Gastrocnemius medialis (tissue), 4 donors: Measurements from ENCODE around the gene FCHSD2. TPM values are rescaled to one million over a fixed set of nuclear protein-coding genes. Genes with fewer than 3 reads are reported as not detected.

Source experiments
- ATAC-seq, 2 donors: fragments of 150-250 bp; one replicate each; pipeline ENCODE4 v1.9.1; 2016
- DNase-seq, 2 donors: peaks; one replicate each; pipeline ENCODE4 v3.0.0-alpha.2; 2019
- H3K27ac ChIP-seq, 4 donors: fragments of 200-600 bp; sonication (generic); 1 replicate in 1 of 4; 2 replicates in 3 of 4; pipeline ENCODE4 v1.5.1; 2016 to 2018; ENCODE audit warnings: mild to moderate bottlenecking in 2 of 4, moderate library complexity in 1 of 4
- H3K27me3 ChIP-seq, 3 donors: fragments of 200-600 bp; sonication (generic) in 2 of 3; 1 replicate in 1 of 3; 2 replicates in 2 of 3; pipeline versions ENCODE4 v1.5.1 to v1.6.0; 2016 to 2019; ENCODE audit warnings: mild to moderate bottlenecking in 1 of 3, moderate library complexity in 1 of 3
- H3K36me3 ChIP-seq, 2 donors: fragments of 200-600 bp; sonication (generic) in 1 of 2; one replicate each; pipeline ENCODE4 v1.5.1; 2017 to 2018
- H3K4me1 ChIP-seq, 2 donors: fragments of 200-600 bp; sonication (generic) in 1 of 2; one replicate each; pipeline ENCODE4 v1.5.1; 2016 to 2017; ENCODE audit warnings: mild to moderate bottlenecking in 2 of 2
- H3K4me3 ChIP-seq, 4 donors: fragments of 200-600 bp; sonication (generic) in 3 of 4; 1 replicate in 1 of 4; 2 replicates in 3 of 4; pipeline ENCODE4 v1.5.1; 2016 to 2019; ENCODE audit warnings: mild to moderate bottlenecking in 2 of 4
- H3K9me3 ChIP-seq, 3 donors: fragments of 200-600 bp; sonication (generic) in 2 of 3; 1 replicate in 1 of 3; 2 replicates in 2 of 3; pipeline ENCODE4 v1.5.1; 2016 to 2019
- CTCF ChIP-seq, 5 experiments: fragments of 450-650 bp in 3 of 5; fragments of 200-600 bp in 2 of 5; sonication (generic) in 2 of 5; IDR thresholded peaks in 4 of 5; conservative IDR thresholded peaks in 1 of 5; 1 replicate in 4 of 5; 2 replicates in 1 of 5; pipeline ENCODE4 v1.5.1; 2016 to 2019; ENCODE audit warnings: antibody characterized with exemption in 5 of 5, mild to moderate bottlenecking in 3 of 5, moderate library complexity in 3 of 5
- POLR2A ChIP-seq, 2 donors: fragments of 450-650 bp; IDR thresholded peaks; one replicate each; pipeline ENCODE4 v1.6.1; 2017; ENCODE audit warnings: antibody characterized with exemption in 2 of 2, mild to moderate bottlenecking in 2 of 2, moderate library complexity in 2 of 2
- in situ Hi-C, 4 donors: fragments of 200-750 bp; cut with MboI; loops; one replicate each; pipeline versions ENCODE4 v1.15.0 to v1.8.0; 2017; ENCODE audit warnings: low sequenced_read_pairs in 4 of 4
- intact Hi-C: fragments of 100-400 bp; cut with DNase I; formaldehyde crosslinking; loops from one replicate; pipeline ENCODE4 v1.15.1; 2023; ENCODE audit warnings: low total_unique reads
- total RNA-seq, 4 donors: library from RNA; depleted of rRNA; stranded (reverse); fragments of >200 nt; gene quantifications; one replicate each; pipeline versions ENCODE4 v1.1.0 to v1.2.3, GENCODE V29; 2016

The FCHSD2 gene
- total RNA-seq, 4 donors from 2014 or later: 5.6 to 10.0 (median 8.0) TPM

DNA sequence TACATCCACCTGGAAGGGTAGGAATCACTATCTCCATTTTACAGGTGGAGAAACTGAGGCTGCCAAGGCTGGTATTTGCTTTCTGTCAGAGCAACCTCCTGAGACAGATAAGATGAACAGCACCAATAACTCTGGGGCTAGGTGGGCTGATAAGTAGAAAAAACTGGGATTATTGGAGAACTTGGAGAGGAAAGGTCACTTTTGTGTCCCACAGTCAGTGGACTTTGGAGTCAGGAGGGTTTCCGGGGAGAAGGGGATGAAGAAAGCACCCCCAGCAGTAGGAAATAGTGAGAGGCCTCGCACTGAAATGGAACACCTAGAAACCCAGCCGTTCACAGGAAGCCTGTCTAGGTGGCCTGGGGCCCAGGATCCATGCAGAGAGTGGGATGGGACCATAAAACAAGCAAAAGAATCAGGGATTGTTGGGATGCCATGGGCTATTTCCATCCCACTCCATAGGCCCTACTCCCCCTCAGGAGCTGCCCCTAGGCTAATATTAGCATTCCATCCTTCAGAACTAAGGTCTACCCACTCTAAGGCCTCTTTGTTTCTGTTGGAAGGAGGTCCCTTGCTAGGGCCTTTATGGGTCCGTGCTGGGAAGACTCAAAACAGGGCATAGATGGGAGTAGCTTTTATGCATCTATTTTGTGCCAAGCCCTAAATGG, 31.0 kb upstream of the FCHSD2 start:
- Histone ChIP-seq H3K9me3 (no peaks in the 10 kb centered on the region), H3K27ac (peak overlapping the region in 3 of 4 donors; percentile 11 to 70 (median 62)), H3K4me3 (no peak overlapping the region), H3K4me1 (peaks cover 22 to 26% of the 10 kb centered on the region in 2 donors), H3K27me3 (no peaks in the 10 kb centered on the region), H3K36me3 (no peaks in the 10 kb centered on the region)
- intact Hi-C loops (loop anchor here (1.0 kb wide), 1 partner anchor 47 kb away; no protein-coding TSS in a partner anchor), in situ Hi-C loops (loop anchor here in 3 of 4 donors (10.0 kb wide), 2 partner anchors 248 to 448 kb away; no protein-coding TSS in a partner anchor)
- TF ChIP-seq POLR2A (IDR thresholded peaks at IDR 0.05): no peak
- TF ChIP-seq CTCF (IDR thresholded peaks at IDR 0.05 in 4 of 5, conservative IDR thresholded peaks at IDR 0.05 in 1 of 5): no peak
- peak in 1 of 2 donors; percentile 1 for DNase-seq
- no peak for ATAC-seq

DNA sequence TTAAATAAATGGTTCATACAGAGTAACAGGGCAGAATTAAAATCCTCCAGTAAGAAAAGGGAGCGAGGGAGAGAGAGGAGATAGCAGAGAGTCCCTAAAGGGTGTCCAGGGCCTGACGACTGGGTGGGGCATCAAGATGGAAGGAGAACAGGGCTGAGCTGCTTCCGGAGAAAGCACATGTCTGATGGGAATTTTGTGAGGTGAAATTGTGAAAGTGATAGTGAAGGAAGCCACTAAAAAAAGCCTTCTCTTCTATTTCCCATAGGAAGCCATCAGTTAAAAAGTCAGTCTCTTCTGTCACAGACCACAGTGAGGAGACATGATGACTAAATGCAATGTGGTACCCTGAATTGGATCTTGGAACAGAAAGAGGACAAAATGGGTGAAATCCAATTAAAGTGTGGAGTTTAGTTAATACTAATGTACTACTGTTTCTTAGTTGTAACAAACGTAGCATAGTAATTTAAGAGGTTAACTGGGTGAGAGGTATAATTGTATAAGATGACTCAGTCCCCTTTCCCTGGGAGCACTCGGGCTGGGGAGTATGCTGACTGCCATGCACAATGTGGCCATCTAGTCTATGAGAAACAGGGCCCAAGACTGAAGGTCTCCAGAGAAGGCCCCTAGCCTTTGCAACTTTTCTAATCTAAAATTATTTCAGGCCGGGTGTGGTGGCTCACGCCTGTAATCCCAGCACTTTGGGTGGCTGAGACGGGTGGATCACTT, 29.5 kb upstream of the FCHSD2 start:
- no peaks in the 10 kb centered on the region for H3K9me3 ChIP-seq
- DNase-seq (peak in 1 of 2 donors; percentile 5), ATAC-seq (no peak)
- H3K27ac ChIP-seq: peak overlapping the region in 3 of 4 donors; percentile 18 to 33 (median 29)
- intact Hi-C loops: loop anchor here (1.0 kb wide), 1 partner anchor 49 kb away; no protein-coding TSS in a partner anchor
- in situ Hi-C loops: loop anchor here in 3 of 4 donors (10.0 kb wide), 2 partner anchors 247 to 447 kb away; no protein-coding TSS in a partner anchor
- H3K27me3 ChIP-seq: no peaks in the 10 kb centered on the region
- TF ChIP-seq POLR2A (IDR thresholded peaks at IDR 0.05): no peak
- TF ChIP-seq CTCF (IDR thresholded peaks at IDR 0.05 in 4 of 5, conservative IDR thresholded peaks at IDR 0.05 in 1 of 5): no peak
- no peak overlapping the region for H3K4me3 ChIP-seq
- H3K4me1 ChIP-seq: peaks cover 17 to 19% of the 10 kb centered on the region in 2 donors
- no peaks in the 10 kb centered on the region for H3K36me3 ChIP-seq

DNA sequence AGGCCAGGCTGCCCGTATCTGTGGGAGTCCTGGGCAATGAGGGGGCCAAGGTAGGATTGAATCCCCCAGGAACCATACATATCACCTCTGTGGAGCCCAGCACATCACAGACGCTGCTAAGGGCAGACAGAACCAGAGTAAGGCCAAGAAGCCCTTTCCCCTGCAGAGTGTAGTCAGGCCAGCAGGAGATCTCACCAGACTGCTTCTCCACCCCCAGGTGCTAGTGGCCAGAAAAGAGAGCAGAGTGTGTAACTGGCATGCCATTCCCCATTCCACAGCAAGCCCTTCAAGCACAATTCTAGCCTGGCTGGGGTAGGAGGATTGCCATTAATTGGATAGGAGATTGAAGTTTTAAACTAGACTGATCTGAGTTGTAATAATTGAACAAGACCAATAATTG, 28.0 kb upstream of the FCHSD2 start:
- peaks cover 17 to 19% of the 10 kb centered on the region in 2 donors for H3K4me1 ChIP-seq
- TF ChIP-seq CTCF (IDR thresholded peaks at IDR 0.05 in 4 of 5, conservative IDR thresholded peaks at IDR 0.05 in 1 of 5) (no peak), POLR2A (IDR thresholded peaks at IDR 0.05) (no peak)
- peak overlapping the region in 2 of 4 donors; percentile 40 to 63 for H3K27ac ChIP-seq
- ATAC-seq (no peak), DNase-seq (no peak)
- no peaks in the 10 kb centered on the region for H3K9me3 ChIP-seq
- no peaks in the 10 kb centered on the region for H3K36me3 ChIP-seq
- H3K4me3 ChIP-seq: no peak overlapping the region
- no peaks in the 10 kb centered on the region for H3K27me3 ChIP-seq
- in situ Hi-C loops: loop anchor here in 3 of 4 donors (10.0 kb wide), 2 partner anchors 245 to 445 kb away; no protein-coding TSS in a partner anchor
- intact Hi-C loops: no loop called here

DNA sequence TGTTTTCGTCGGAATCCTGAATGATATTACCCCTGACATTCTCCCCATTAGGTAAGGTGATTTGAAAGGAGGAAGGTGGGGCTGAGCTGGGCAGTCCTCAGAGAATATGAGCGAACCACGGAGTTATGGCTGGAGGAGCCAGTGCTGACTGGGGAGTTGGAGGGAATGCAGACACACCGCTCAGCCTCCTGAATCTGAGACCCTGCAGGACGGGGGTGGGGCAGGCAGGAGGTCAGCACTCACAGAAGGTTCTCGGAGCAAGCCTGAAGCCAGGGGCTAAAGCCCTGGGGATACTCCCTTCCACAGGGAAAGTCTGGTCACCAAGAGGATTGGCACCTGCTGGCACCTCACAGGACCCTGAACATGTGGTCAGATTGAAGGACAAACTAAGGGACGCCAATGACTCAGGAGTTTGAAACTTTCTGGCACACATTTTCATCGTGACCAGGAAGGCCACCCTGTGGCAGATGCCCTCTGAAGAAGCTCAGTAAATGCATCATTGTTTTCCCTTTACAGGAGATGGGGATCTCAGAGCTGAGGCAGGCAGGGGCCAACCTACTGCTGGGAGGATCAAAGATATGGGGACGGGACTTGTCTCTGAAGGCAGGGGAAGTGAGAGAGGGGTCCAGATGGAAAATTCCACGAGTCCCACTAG, 26.9 kb upstream of the FCHSD2 start:
- in situ Hi-C loops: no loop called here
- peaks cover 15 to 17% of the 10 kb centered on the region in 2 donors for H3K4me1 ChIP-seq
- H3K4me3 ChIP-seq: no peak overlapping the region
- no peak for TF ChIP-seq CTCF (IDR thresholded peaks at IDR 0.05 in 4 of 5, conservative IDR thresholded peaks at IDR 0.05 in 1 of 5)
- no peak for TF ChIP-seq POLR2A (IDR thresholded peaks at IDR 0.05)
- intact Hi-C loops: no loop called here
- no peaks in the 10 kb centered on the region for H3K36me3 ChIP-seq
- DNase-seq (peak in 1 of 2 donors; percentile 70), ATAC-seq (peak; percentile 70 to 82)
- no peaks in the 10 kb centered on the region for H3K9me3 ChIP-seq
- peak overlapping the region in 3 of 4 donors; percentile 36 to 63 (median 40) for H3K27ac ChIP-seq
- no peaks in the 10 kb centered on the region for H3K27me3 ChIP-seq
